KMS-11 (cell line): ENCODE data around the gene KRTAP2-3.
"Not testable (repeated sequence)": the region's sequence is repeated elsewhere in the genome, so short reads cannot be mapped to it uniquely, and the experiment has no call there.

ENCODE experiments used
- H2AFZ ChIP-seq: fragments of 200-600 bp; sonication (generic); 2 replicates; pipeline ENCODE4 v1.6.1; 2016; ENCODE audit warnings: antibody characterized with exemption, mixed run types, low read depth
- H3K27ac ChIP-seq: fragments of 200-600 bp; sonication (generic); 2 replicates; pipeline ENCODE4 v1.6.1; 2016; ENCODE audit warnings: mild to moderate bottlenecking, mixed run types
- H3K27me3 ChIP-seq: fragments of 200-600 bp; sonication (generic); 2 replicates; pipeline ENCODE4 v1.6.1; 2017; ENCODE audit warnings: mild to moderate bottlenecking, low read depth, mixed run types, moderate library complexity; ENCODE audit not compliant: insufficient read depth
- H3K36me3 ChIP-seq: fragments of 200-600 bp; sonication (generic); 2 replicates; pipeline ENCODE4 v1.6.1; 2017; ENCODE audit warnings: mild to moderate bottlenecking, mixed run types; ENCODE audit not compliant: insufficient read depth
- H3K4me1 ChIP-seq: fragments of 200-600 bp; sonication (generic); 2 replicates; pipeline ENCODE4 v1.6.1; 2016; ENCODE audit warnings: mild to moderate bottlenecking, low read depth, mixed run types; ENCODE audit not compliant: poor library complexity, severe bottlenecking
- H3K4me2 ChIP-seq: fragments of 200-600 bp; sonication (generic); 2 replicates; pipeline ENCODE4 v1.7.0; 2016; ENCODE audit warnings: mild to moderate bottlenecking, mixed run types
- H3K4me3 ChIP-seq: fragments of 200-600 bp; sonication (generic); IDR thresholded peaks from 2 replicates; pipeline ENCODE4 v1.6.1; 2017; ENCODE audit warnings: low read depth, low read length, mixed read lengths; ENCODE audit not compliant: insufficient read depth
- H3K79me2 ChIP-seq: fragments of 200-600 bp; sonication (generic); 2 replicates; pipeline ENCODE4 v1.6.1; 2016; ENCODE audit warnings: low read depth, mixed run types; ENCODE audit not compliant: insufficient read depth
- H3K9ac ChIP-seq: fragments of 200-600 bp; sonication (generic); 2 replicates; pipeline ENCODE4 v1.6.1; 2016; ENCODE audit warnings: mild to moderate bottlenecking, mixed run types
- H4K20me1 ChIP-seq: fragments of 200-600 bp; sonication (generic); 2 replicates; pipeline ENCODE4 v1.6.1; 2016; ENCODE audit warnings: mild to moderate bottlenecking, mixed run types; ENCODE audit not compliant: insufficient read depth
- TF ChIP-seq, protein P1 (sequence below): fragments of 200-600 bp; sonication (generic); conservative IDR thresholded peaks from 2 replicates; pipeline ENCODE4 v1.6.1; 2017; ENCODE audit warnings: low read depth, mild to moderate bottlenecking, antibody characterized with exemption, low read length, moderate library complexity, mixed read lengths

The KRTAP2-3 gene

GRCh38 chr17:41049110-41049509 is 10.8 kb downstream of the KRTAP2-3 start:
- Histone ChIP-seq H3K4me3 (no peak overlapping the region), H3K4me2 (no peak overlapping the region), H3K27me3 (no peaks in the 10 kb centered on the region), H3K9ac (no peak overlapping the region), H3K36me3 (no peaks in the 10 kb centered on the region), H4K20me1 (no peaks in the 10 kb centered on the region), H3K4me1 (no peaks in the 10 kb centered on the region), H2AFZ (no peak overlapping the region), H3K27ac (no peak overlapping the region), H3K79me2 (no peaks in the 10 kb centered on the region)
- TF ChIP-seq, protein P1, sequence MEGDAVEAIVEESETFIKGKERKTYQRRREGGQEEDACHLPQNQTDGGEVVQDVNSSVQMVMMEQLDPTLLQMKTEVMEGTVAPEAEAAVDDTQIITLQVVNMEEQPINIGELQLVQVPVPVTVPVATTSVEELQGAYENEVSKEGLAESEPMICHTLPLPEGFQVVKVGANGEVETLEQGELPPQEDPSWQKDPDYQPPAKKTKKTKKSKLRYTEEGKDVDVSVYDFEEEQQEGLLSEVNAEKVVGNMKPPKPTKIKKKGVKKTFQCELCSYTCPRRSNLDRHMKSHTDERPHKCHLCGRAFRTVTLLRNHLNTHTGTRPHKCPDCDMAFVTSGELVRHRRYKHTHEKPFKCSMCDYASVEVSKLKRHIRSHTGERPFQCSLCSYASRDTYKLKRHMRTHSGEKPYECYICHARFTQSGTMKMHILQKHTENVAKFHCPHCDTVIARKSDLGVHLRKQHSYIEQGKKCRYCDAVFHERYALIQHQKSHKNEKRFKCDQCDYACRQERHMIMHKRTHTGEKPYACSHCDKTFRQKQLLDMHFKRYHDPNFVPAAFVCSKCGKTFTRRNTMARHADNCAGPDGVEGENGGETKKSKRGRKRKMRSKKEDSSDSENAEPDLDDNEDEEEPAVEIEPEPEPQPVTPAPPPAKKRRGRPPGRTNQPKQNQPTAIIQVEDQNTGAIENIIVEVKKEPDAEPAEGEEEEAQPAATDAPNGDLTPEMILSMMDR = no peak

DNA sequence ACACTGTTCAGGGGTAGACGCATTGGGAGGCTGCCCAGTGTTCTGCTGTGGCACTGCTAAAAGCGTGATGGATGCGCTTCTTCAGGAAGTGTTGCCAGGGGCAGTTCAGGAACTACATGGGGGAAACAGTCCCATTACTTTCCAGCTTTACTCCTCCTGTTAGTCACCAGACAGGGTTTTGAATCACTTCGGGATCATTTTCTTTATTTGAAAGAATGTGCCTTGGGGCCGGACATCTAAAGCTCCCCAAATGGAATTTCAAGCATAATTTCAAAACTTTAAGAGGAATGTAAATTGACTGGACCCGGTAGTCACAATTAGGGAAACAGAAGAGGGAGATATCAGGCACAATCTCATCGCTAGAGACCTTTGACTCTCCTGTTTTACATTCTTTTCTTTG is 11.5 kb downstream of the KRTAP2-3 start:
- Histone ChIP-seq H2AFZ (no peak overlapping the region), H4K20me1 (no peaks in the 10 kb centered on the region), H3K36me3 (no peaks in the 10 kb centered on the region), H3K79me2 (no peaks in the 10 kb centered on the region), H3K27ac (no peak overlapping the region), H3K27me3 (no peaks in the 10 kb centered on the region), H3K4me1 (no peaks in the 10 kb centered on the region), H3K9ac (no peak overlapping the region), H3K4me2 (no peak overlapping the region), H3K4me3 (no peak overlapping the region)
- TF ChIP-seq, protein P1 = no peak

DNA sequence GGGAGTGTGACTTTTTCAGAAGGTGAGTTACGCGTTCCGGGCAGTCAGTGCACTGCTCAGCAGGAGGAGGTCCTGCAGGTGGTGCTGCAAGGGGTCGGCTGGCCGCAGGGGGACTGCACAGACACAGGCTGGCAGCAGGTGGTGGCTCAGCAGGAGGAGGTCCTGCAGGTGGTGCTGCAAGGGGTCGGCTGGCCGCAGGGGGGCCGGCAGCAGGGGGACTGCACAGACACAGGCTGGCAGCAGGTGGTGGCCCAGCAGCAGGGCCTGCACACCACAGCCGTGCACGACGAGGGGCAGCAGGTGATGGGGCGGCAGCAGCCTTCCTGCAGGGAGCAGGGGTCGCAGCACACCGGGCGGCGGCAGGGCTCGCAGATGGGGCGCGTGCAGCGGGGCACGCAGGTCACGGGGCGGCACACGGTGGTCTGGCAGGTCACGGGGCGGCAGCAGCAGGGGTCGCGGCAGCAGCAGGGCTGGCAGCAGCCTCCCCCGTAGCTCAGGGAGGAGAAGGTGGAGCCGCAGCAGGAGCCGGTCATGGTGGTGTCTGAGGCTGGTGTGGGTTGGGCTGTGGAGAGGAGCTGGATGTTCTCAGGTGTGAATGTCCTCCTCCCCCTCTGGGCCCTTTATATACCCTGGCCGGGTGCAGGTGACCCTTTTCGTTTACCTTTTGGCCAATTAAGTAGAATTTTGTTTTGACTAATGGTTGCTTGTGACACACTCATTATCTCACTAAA is 13.0 kb downstream of the KRTAP2-3 start, which contains the start of gene KRTAP2-1:
Gene KRTAP2-1, minus strand, starts transcription at position 582 of the 731 bp plus-strand sequence. Its CDS starts 49 bp downstream, at position 533.
- H3K79me2 ChIP-seq, H3K9ac ChIP-seq, H3K27ac ChIP-seq: not testable (repeated sequence)

GRCh38 chr17:41042953-41043352 is 17.0 kb downstream of the KRTAP2-3 start:
- Histone ChIP-seq H3K79me2 (no peaks in the 10 kb centered on the region), H3K4me1 (no peaks in the 10 kb centered on the region), H3K9ac (no peak overlapping the region), H4K20me1 (no peaks in the 10 kb centered on the region), H3K27ac (no peak overlapping the region), H3K4me3 (no peak overlapping the region), H2AFZ (no peak overlapping the region), H3K4me2 (no peak overlapping the region), H3K27me3 (no peaks in the 10 kb centered on the region), H3K36me3 (no peaks in the 10 kb centered on the region)
- TF ChIP-seq, protein P1 = no peak

More for the DNA sequence above, 13.0 kb downstream of the KRTAP2-3 start, which contains the start of gene KRTAP2-1:
- H3K4me3 ChIP-seq, H2AFZ ChIP-seq, H4K20me1 ChIP-seq, H3K36me3 ChIP-seq, H3K4me2 ChIP-seq, H3K4me1 ChIP-seq, H3K27me3 ChIP-seq: not testable (repeated sequence)

DNA sequence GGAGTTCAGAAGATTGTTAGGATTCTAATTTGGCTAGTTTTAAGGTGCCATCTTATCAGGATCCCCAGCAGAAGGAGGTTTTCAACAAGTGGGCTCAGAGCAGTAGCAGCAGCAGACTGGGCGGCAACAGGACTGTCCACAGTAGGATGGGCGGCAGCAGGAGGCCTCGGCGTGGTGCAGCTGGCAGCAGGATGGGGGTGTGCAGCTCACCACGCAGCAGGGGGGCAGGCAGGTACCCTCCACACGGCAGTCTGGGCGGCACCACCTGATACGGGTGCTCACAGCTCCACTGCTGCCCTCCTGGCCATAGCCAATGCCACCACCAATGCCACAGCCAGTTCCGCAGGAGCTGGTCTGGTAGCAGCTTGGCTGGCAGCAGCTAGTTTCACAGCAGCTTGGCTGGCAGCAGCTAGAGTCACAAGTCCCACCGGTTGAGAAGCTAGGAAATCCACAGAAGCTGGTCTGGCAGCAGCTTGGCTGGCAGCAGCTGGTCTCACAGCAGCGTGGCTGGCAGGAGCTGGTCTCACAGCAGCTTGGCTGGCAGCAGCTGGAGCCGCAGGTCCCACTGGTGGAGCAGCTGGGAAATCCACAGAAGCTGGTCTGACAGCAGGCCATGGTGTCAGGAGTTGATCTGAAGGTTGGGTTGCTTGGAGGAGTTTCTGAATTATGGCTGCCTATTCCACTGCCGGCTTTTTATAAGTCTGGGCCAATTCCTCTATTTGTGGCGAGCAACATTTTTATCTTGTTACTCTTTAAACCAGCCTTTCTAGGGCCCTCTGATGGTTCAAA is 18.9 kb downstream of the KRTAP2-3 start, which contains the start of gene KRTAP1-1:
Gene KRTAP1-1, minus strand, starts transcription at position 668 of the 789 bp plus-strand sequence. Its CDS starts 53 bp downstream, at position 615.
- not testable (repeated sequence) for H3K4me2 ChIP-seq, H3K4me1 ChIP-seq, H2AFZ ChIP-seq, H3K36me3 ChIP-seq, H3K79me2 ChIP-seq, H4K20me1 ChIP-seq, H3K9ac ChIP-seq, H3K27ac ChIP-seq, H3K4me3 ChIP-seq, H3K27me3 ChIP-seq
